CD4-positive, alpha-beta memory T cell (primary cell): ENCODE results near the gene ADISSP. TPM values are rescaled to one million over a fixed set of nuclear protein-coding genes. Genes with fewer than 3 reads are reported as not detected.
A peak's percentile ranks its signal among the peaks of the same experiment; 100 is the strongest.

Experiments used
- CTCF ChIA-PET: fragments of 350-600 bp; sonication (Branson Sonifier 250); formaldehyde crosslinking; loops from one replicate; lab custom pipeline; 2021; ENCODE audit warnings: inconsistent platforms; ENCODE audit not compliant: partially characterized antibody; lab: Charles Lee
- POLR2A ChIA-PET: fragments of 350-600 bp; sonication (Branson Sonifier 250); formaldehyde crosslinking; loops from one replicate; lab custom pipeline; 2021; ENCODE audit not compliant: partially characterized antibody; lab: Charles Lee
- DNase-seq, 5 donors: peaks; one replicate each; pipeline versions ENCODE4 v3.0.0 to v3.0.0-alpha.2; 2020 to 2022; ENCODE audit warnings: mixed read lengths in 1 of 5
- H3K27ac ChIP-seq: one replicate; pipeline ENCODE4 v1.7.0; 2013; ENCODE audit warnings: low read depth, low read length
- H3K27me3 ChIP-seq: 2 replicates; pipeline ENCODE4 v1.7.0; 2013; ENCODE audit warnings: mild to moderate bottlenecking, low read length, moderate library complexity; ENCODE audit not compliant: insufficient read depth
- H3K36me3 ChIP-seq: 2 replicates; pipeline ENCODE4 v1.7.0; 2013; ENCODE audit warnings: mild to moderate bottlenecking, low read length, moderate library complexity; ENCODE audit not compliant: insufficient read depth
- H3K4me1 ChIP-seq: 2 replicates; pipeline ENCODE4 v1.7.0; 2013; ENCODE audit warnings: mild to moderate bottlenecking, low read length, moderate library complexity; ENCODE audit not compliant: insufficient read depth
- H3K4me3 ChIP-seq, 2 donors: one replicate each; pipeline ENCODE4 v1.7.0; 2013; ENCODE audit warnings: low read length in 2 of 2, mild to moderate bottlenecking in 1 of 2
- H3K9me3 ChIP-seq, 2 donors: one replicate each; pipeline ENCODE4 v1.7.0; 2013; ENCODE audit warnings: low read length in 2 of 2, control low read depth in 1 of 2; ENCODE audit not compliant: control insufficient read depth in 1 of 2
- H3K27ac Mint-ChIP-seq, 7 donors: one replicate each; pipeline ENCODE4 v1.8.0; 2020 to 2021; ENCODE audit warnings: mixed read lengths in 7 of 7, mild to moderate bottlenecking in 6 of 7, inconsistent platforms in 3 of 7, moderate library complexity in 3 of 7
- H3K27me3 Mint-ChIP-seq, 2 donors: one replicate each; pipeline ENCODE4 v1.8.0; 2020 to 2021; ENCODE audit warnings: mixed read lengths in 2 of 2
- H3K36me3 Mint-ChIP-seq, 2 donors: one replicate each; pipeline ENCODE4 v1.8.0; 2020 to 2021; ENCODE audit warnings: mixed read lengths in 2 of 2, inconsistent platforms in 1 of 2, mild to moderate bottlenecking in 1 of 2
- H3K4me1 Mint-ChIP-seq, 4 donors: one replicate each; pipeline ENCODE4 v1.8.0; 2020 to 2021; ENCODE audit warnings: mixed read lengths in 4 of 4, mild to moderate bottlenecking in 1 of 4
- H3K4me3 Mint-ChIP-seq, 8 donors: one replicate each; pipeline ENCODE4 v1.8.0; 2020 to 2021; ENCODE audit warnings: mixed read lengths in 8 of 8, mild to moderate bottlenecking in 7 of 8, moderate library complexity in 6 of 8, inconsistent platforms in 3 of 8
- H3K9me3 Mint-ChIP-seq, 8 donors: one replicate each; pipeline ENCODE4 v1.8.0; 2020 to 2021; ENCODE audit warnings: mixed read lengths in 8 of 8, mild to moderate bottlenecking in 5 of 8, inconsistent platforms in 3 of 8, moderate library complexity in 1 of 8
- intact Hi-C: fragments of 100-400 bp; cut with micrococcal nuclease; formaldehyde crosslinking; loops from one replicate; pipeline ENCODE4 v1.15.1; 2023
- polyA plus RNA-seq, 2 donors: library from polyadenylated mRNA; unstranded; fragments of 300-500 nt; fragmentation: Illumina TruSeq; gene quantifications; one replicate each; pipeline ENCODE4 v1.2.3, GENCODE V29; 2021
- total RNA-seq, 2 experiments: library from RNA; stranded (reverse); gene quantifications; one replicate each; pipeline ENCODE4 v1.2.3, GENCODE V29; 2021

The ADISSP gene
- total and polyA plus RNA-seq, 4 experiments from 2014 or later: 15.7 to 31.5 (median 16.8) TPM

DNA sequence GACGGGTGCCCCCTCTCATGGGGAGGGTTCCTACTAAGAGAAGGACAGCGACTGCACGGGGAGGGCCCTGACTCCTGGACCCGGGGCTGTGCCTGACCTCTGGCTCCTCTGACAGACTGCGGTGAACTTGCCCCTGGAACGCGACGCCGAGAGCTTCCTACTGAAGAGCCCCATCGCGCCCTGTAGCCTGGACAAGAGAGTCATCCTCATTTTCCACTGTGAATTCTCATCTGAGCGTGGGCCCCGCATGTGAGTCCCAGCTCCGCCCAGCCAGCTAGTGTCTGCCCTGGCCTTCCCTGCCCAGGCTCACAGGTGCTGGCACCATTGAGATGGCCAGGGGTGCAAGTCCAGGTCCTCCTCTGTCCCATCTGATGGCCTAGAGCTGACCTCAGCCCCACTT lies 35.7 kb upstream of the ADISSP start:
- no peaks in the 10 kb centered on the region for H3K27me3 Mint-ChIP-seq
- H3K4me3 Mint-ChIP-seq: peak overlapping the region in 4 of 8 donors; percentile 4 to 68 (median 60)
- no peaks in the 10 kb centered on the region for H3K9me3 Mint-ChIP-seq
- POLR2A ChIA-PET: interaction anchor here (0.7 to 1.4 kb wide), 2 partner anchors 12 to 35 kb away, joined by 3 to 5 read pairs; partner anchors contain the start of gene ADISSP
- intact Hi-C loops: no loop called here
- peaks cover 76 to 80% of the 10 kb centered on the region in 2 donors for H3K36me3 Mint-ChIP-seq
- Histone ChIP-seq H3K4me3 (no peak overlapping the region), H3K27ac (peak overlapping the region; percentile 68), H3K4me1 (peaks cover 98% of the 10 kb centered on the region), H3K36me3 (peaks cover 65% of the 10 kb centered on the region), H3K9me3 (no peaks in the 10 kb centered on the region), H3K27me3 (no peaks in the 10 kb centered on the region)
- peak overlapping the region; percentile 65 to 95 (median 92) for H3K27ac Mint-ChIP-seq
- DNase-seq: no peak
- peaks cover 52 to 96% (median 73%) of the 10 kb centered on the region in 4 donors for H3K4me1 Mint-ChIP-seq
- CTCF ChIA-PET: interaction anchor here (1.0 kb wide), 1 partner anchor 17 kb away, joined by 3 read pairs; the partner anchor contains the start of gene AP5S1

DNA sequence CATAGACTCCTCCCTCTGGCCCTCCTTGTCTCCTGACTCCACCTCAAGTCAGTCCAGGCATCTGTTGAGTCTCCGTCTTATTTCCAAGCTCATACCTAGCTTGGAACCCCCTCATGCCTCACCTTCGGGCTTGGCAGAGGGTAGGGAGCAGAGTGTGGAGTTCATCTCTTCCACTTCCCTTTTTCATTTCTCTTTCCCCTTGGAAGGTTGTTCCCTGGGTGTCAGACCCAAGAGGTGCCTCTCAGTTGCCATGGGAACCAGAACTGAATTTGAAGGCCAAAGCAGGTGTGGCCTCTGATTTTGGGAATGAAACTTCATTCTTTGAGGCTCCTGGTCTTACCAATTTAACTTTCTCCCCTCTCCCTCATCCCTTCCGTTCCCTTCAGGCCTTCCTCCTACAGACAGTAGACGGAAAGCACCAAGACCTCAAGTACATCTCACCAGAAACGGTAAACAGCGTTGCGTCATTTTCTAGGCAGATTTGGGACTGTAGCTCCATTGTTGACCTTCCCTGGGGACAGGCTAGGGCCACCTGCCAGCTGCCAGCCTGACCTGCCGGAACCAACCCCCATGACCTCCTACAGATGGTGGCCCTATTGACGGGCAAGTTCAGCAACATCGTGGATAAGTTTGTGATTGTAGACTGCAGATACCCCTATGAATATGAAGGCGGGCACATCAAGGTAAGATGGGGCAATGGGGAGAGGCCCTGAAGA lies 35.1 kb upstream of the ADISSP start:
- POLR2A ChIA-PET: interaction anchor here (1.4 kb wide), 1 partner anchor 34 kb away, joined by 5 read pairs; the partner anchor contains the start of gene ADISSP
- no peak for DNase-seq
- peaks cover 82 to 86% of the 10 kb centered on the region in 2 donors for H3K36me3 Mint-ChIP-seq

DNA sequence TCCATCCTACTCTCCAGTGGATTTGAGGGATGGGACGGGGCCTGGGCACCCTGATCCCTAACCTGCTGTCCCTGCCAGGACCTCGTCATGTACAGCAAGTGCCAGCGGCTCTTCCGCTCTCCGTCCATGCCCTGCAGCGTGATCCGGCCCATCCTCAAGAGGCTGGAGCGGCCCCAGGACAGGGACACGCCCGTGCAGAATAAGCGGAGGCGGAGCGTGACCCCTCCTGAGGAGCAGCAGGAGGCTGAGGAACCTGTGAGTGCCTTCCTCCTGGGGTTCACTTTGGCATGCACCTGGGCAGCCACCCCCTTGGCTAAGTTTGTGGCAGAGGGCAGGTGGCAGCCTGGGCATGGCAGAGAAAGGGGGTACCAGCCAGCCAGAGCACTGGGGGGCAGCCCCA lies 34.3 kb upstream of the ADISSP start:
- Histone ChIP-seq H3K4me1 (peaks cover 89% of the 10 kb centered on the region), H3K27ac (peak overlapping the region; percentile 68), H3K27me3 (no peaks in the 10 kb centered on the region), H3K4me3 (no peak overlapping the region), H3K36me3 (peaks cover 67% of the 10 kb centered on the region), H3K9me3 (no peaks in the 10 kb centered on the region)
- Mint-ChIP-seq H3K36me3 (peaks cover 87% of the 10 kb centered on the region in 2 donors), H3K27me3 (no peaks in the 10 kb centered on the region), H3K4me3 (peak overlapping the region in 1 of 8 donors; percentile 17), H3K9me3 (no peaks in the 10 kb centered on the region), H3K4me1 (peaks cover 45 to 96% (median 65%) of the 10 kb centered on the region in 4 donors), H3K27ac (peak overlapping the region in 4 of 7 donors; percentile 68 to 92 (median 78))
- intact Hi-C loops: no loop called here
- ChIA-PET POLR2A (interaction anchor here (2.0 to 2.8 kb wide), 2 partner anchors 11 to 23 kb away, joined by 8 to 9 read pairs; no protein-coding TSS in a partner anchor), CTCF (interaction anchor here (3.3 kb wide), 1 partner anchor 18 kb away, joined by 25 read pairs; the partner anchor contains the start of gene AP5S1)
- no peak for DNase-seq

More for the DNA sequence above, 35.1 kb upstream of the ADISSP start:
- H3K4me3 Mint-ChIP-seq: peak overlapping the region in 5 of 8 donors; percentile 31 to 67 (median 61)
- Histone ChIP-seq H3K27ac (peak overlapping the region; percentile 68), H3K36me3 (peaks cover 67% of the 10 kb centered on the region), H3K27me3 (no peaks in the 10 kb centered on the region), H3K4me1 (peaks cover 97% of the 10 kb centered on the region), H3K9me3 (no peaks in the 10 kb centered on the region), H3K4me3 (no peak overlapping the region)
- no peaks in the 10 kb centered on the region for H3K27me3 Mint-ChIP-seq
- H3K27ac Mint-ChIP-seq: peak overlapping the region; percentile 83 to 95 (median 92)
- intact Hi-C loops: no loop called here
- peaks cover 53 to 96% (median 73%) of the 10 kb centered on the region in 4 donors for H3K4me1 Mint-ChIP-seq
- no peaks in the 10 kb centered on the region for H3K9me3 Mint-ChIP-seq
- CTCF ChIA-PET: no interaction called here

DNA sequence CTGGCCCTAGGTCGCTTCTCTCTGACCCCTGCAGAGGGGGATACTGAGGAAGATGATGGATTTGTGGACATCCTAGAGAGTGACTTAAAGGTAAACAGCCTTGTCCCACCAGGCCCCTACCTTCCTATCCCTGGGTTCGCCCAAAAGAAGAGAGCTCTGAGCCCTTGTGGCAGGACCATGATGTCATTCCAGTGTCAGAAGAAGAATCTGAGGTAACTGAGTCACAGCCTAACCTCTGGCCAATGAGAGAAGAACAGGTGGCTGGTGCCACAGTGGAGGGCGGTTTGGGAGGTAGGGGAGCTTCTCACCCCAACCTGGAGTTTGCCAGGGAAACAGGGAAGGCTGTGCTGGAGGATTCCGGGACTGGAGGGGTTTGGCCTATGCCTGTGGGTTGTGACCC lies 33.7 kb upstream of the ADISSP start:
- H3K4me3 ChIP-seq: no peak overlapping the region

DNA sequence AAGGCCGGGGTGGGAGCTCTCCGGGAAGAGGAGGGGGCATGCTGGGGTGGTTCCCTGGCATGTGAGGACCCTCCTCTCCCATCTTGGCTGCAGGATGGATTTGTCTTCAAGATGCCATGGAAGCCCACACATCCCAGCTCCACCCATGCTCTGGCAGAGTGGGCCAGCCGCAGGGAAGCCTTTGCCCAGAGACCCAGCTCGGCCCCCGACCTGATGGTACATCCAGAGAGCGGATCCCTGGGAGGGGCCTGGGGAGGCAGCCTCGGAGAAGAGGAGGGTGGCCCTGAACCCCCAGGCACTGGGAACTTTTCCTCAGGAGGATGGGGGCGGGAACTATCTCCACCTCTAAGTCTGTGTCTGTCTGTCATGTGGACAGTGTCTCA lies 33.3 kb upstream of the ADISSP start:
- peak overlapping the region; percentile 68 for H3K27ac ChIP-seq

More for the DNA sequence above, 33.7 kb upstream of the ADISSP start:
- Histone ChIP-seq H3K36me3 (peaks cover 67% of the 10 kb centered on the region), H3K4me1 (peaks cover 85% of the 10 kb centered on the region), H3K27ac (peak overlapping the region; percentile 68), H3K9me3 (no peaks in the 10 kb centered on the region), H3K27me3 (no peaks in the 10 kb centered on the region)
- Mint-ChIP-seq H3K9me3 (no peaks in the 10 kb centered on the region), H3K27me3 (no peaks in the 10 kb centered on the region), H3K4me3 (peak overlapping the region in 2 of 8 donors; percentile 6 to 24), H3K4me1 (peaks cover 42 to 92% (median 62%) of the 10 kb centered on the region in 4 donors), H3K36me3 (peaks cover 85% of the 10 kb centered on the region in 2 donors), H3K27ac (peak overlapping the region; percentile 52 to 95 (median 74))
- POLR2A ChIA-PET: interaction anchor here (1.2 to 3.7 kb wide), 4 partner anchors 10 to 90 kb away, joined by 4 to 37 read pairs (median 8); partner anchors contain the start of gene CENPB
- CTCF ChIA-PET: interaction anchor here (0.5 to 3.3 kb wide), 3 partner anchors 11 to 18 kb away, joined by 3 to 25 read pairs (median 4); partner anchors contain the start of gene AP5S1
- intact Hi-C loops: no loop called here
- no peak for DNase-seq

DNA sequence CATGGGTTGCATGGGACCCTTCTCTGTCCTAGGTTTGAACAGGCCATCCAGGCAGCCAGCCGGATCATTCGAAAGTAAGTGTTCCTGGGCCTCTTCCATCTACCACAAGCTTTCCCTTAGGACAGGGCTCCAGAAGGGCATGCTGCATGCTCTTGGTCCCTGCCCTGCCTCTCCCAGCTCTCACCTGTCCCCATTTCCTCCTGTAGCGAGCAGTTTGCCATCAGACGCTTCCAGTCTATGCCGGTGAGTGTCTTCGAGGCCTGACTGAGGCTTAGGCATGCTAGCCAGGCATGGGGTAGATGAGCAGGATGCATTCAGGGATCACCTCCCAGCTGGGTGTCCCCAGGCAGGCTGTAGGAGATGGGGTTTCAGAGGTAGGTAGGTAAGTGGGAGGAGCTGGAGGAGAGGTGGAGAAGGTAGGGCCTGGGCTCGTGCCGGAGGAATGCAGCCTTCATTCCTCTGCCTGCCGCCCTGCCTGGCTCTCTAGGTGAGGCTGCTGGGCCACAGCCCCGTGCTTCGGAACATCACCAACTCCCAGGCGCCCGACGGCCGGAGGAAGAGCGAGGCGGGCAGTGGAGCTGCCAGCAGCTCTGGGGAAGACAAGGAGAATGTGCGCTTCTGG lies 32.8 kb upstream of the ADISSP start:
- Mint-ChIP-seq H3K27me3 (no peaks in the 10 kb centered on the region), H3K4me1 (peaks cover 36 to 91% (median 59%) of the 10 kb centered on the region in 4 donors), H3K36me3 (peaks cover 75 to 83% of the 10 kb centered on the region in 2 donors), H3K27ac (peak overlapping the region; percentile 61 to 99 (median 95)), H3K9me3 (no peaks in the 10 kb centered on the region), H3K4me3 (peak overlapping the region; percentile 20 to 100 (median 99))
- intact Hi-C loops: no loop called here
- POLR2A ChIA-PET: interaction anchor here (1.2 to 3.7 kb wide), 8 partner anchors 9 to 101 kb away, joined by 4 to 37 read pairs (median 8); partner anchors contain the start of genes ADISSP and CENPB
- H3K27ac ChIP-seq: peak overlapping the region; percentile 68
- H3K4me1 ChIP-seq: peaks cover 77% of the 10 kb centered on the region
- no peak for DNase-seq
- no peaks in the 10 kb centered on the region for H3K27me3 ChIP-seq
- peaks cover 58% of the 10 kb centered on the region for H3K36me3 ChIP-seq
- H3K4me3 ChIP-seq: no peak overlapping the region
- CTCF ChIA-PET: interaction anchor here (0.5 to 3.3 kb wide), 8 partner anchors 11 to 32 kb away, joined by 3 to 25 read pairs (median 4); partner anchors contain the start of gene AP5S1
- H3K9me3 ChIP-seq: no peaks in the 10 kb centered on the region

More for the DNA sequence above, 33.3 kb upstream of the ADISSP start:
- intact Hi-C loops: no loop called here
- H3K36me3 ChIP-seq: peaks cover 63% of the 10 kb centered on the region
- H3K27me3 ChIP-seq: no peaks in the 10 kb centered on the region
- H3K4me3 Mint-ChIP-seq: peak overlapping the region in 1 of 8 donors; percentile 13
- peak overlapping the region; percentile 62 to 99 (median 92) for H3K27ac Mint-ChIP-seq
- CTCF ChIA-PET: interaction anchor here (0.5 to 3.3 kb wide), 3 partner anchors 12 to 19 kb away, joined by 3 to 25 read pairs (median 4); partner anchors contain the start of gene AP5S1
- POLR2A ChIA-PET: interaction anchor here (1.2 to 3.7 kb wide), 5 partner anchors 10 to 91 kb away, joined by 4 to 37 read pairs (median 8); partner anchors contain the start of gene CENPB
- H3K4me1 ChIP-seq: peaks cover 81% of the 10 kb centered on the region
- H3K27me3 Mint-ChIP-seq: no peaks in the 10 kb centered on the region
- no peaks in the 10 kb centered on the region for H3K9me3 ChIP-seq
- no peak for DNase-seq
- H3K4me3 ChIP-seq: no peak overlapping the region
- H3K4me1 Mint-ChIP-seq: peaks cover 39 to 91% (median 61%) of the 10 kb centered on the region in 4 donors
- peaks cover 80 to 85% of the 10 kb centered on the region in 2 donors for H3K36me3 Mint-ChIP-seq
- no peaks in the 10 kb centered on the region for H3K9me3 Mint-ChIP-seq
